Liver (tissue), 3 donors: ENCODE data around the gene TFF3.

Experiments
- CTCF ChIP-seq: fragments of 150-350 bp; IDR thresholded peaks from 2 replicates; pipeline ENCODE4 v1.5.1; 2017; ENCODE audit warnings: improper control_type of control experiment, low read depth, low read length; ENCODE audit not compliant: missing input control
- HNF4G ChIP-seq: IDR thresholded peaks from 2 replicates; pipeline ENCODE4 v1.6.1; 2016; ENCODE audit warnings: antibody characterized with exemption
- REST ChIP-seq: IDR thresholded peaks from 2 replicates; pipeline ENCODE4 v1.6.1; 2016; ENCODE audit warnings: antibody characterized with exemption, mild to moderate bottlenecking
- TAF1 ChIP-seq: conservative IDR thresholded peaks from 2 replicates; pipeline ENCODE4 v1.6.1; 2016; ENCODE audit warnings: antibody characterized with exemption, mild to moderate bottlenecking
- donor health status: healthy.
- donor health status: healthy.

- TF ChIP-seq CTCF (no peak), REST (no peak), HNF4G (no peak), TAF1 (no peak)
Observed at GRCh38 chr21:42290505-42290904, 24.7 kb downstream of the TFF3 start.
